K562 (cell line): ENCODE results near the gene P2RY14. TPM values are rescaled to one million over a fixed set of nuclear protein-coding genes. Genes with fewer than 3 reads are reported as not detected.

Source experiments
- ATAC-seq: fragments of 200-7000 bp; cut with Tn5 transposase; 3 replicates; pipeline ENCODE4 v1.9.1; 2020; ENCODE audit warnings: moderate library complexity
- BruUV-seq: library from RNA; stranded (reverse); fragments of 400-500 nt; replicated peaks from 2 replicates; lab custom pipeline; 2021; lab: Mats Ljungman, UMichigan
- CTCF ChIA-PET: fragments of 300-600 bp; formaldehyde crosslinking; extraction: SDS; loops from one replicate; lab custom pipeline; 2021; ENCODE audit warnings: low intra/inter-chr PET ratio; lab: Yijun Ruan, JAX
- POLR2A ChIA-PET: fragments of 300-600, 350-650 bp; sonication (Branson Sonifier 250); formaldehyde crosslinking; extraction: SDS; loops from one replicate; lab custom pipeline; 2021; ENCODE audit warnings: antibody characterized with exemption, inconsistent platforms; lab: Yijun Ruan, JAX
- DNase-seq, 4 experiments: peaks; one replicate each; pipeline versions ENCODE4 v3.0.0 to v3.0.0-alpha.2; 2011 to 2018; ENCODE audit warnings: low spot score in 3 of 4, mixed read lengths in 3 of 4; ENCODE audit errors: extremely low read depth in 1 of 4
- FAIRE-seq: peaks from 2 replicates; lab custom pipeline; 2011; peaks lifted over from hg19 to GRCh38; lab: Jason Lieb, UNC
- H2AFZ ChIP-seq: 2 replicates; pipeline ENCODE4 v1.6.0; 2011; ENCODE audit warnings: low read depth, low read length, control low read depth, inconsistent platforms
- H3K27ac ChIP-seq: fragments of 200-600 bp; 3 replicates; pipeline ENCODE4 v1.8.0; 2011; ENCODE audit warnings: low read depth, mild to moderate bottlenecking, control low read depth, inconsistent platforms, low read length, moderate library complexity, mixed read lengths; ENCODE audit errors: extremely low read depth
- H3K27me3 ChIP-seq, 2 experiments: fragments of 300-600 bp in 1 of 2; 2 replicates in 1 of 2; 3 replicates in 1 of 2; pipeline versions ENCODE4 v1.6.0 to v1.8.0; 2011; ENCODE audit warnings: inconsistent platforms in 2 of 2, low read length in 2 of 2, mild to moderate bottlenecking in 1 of 2, mixed read lengths in 1 of 2, moderate library complexity in 1 of 2; ENCODE audit not compliant: control insufficient read depth in 2 of 2, insufficient read depth in 2 of 2
- H3K36me3 ChIP-seq: fragments of 300-600 bp; 3 replicates; pipeline ENCODE4 v1.8.0; 2011; ENCODE audit warnings: mild to moderate bottlenecking, low read length, inconsistent platforms; ENCODE audit not compliant: control insufficient read depth, insufficient read depth
- H3K4me1 ChIP-seq, 2 experiments: fragments of 200-600 bp in 1 of 2; replicated peaks in 1 of 2; 2 replicates in 1 of 2; 3 replicates in 1 of 2; pipeline versions ENCODE4 v1.5.1 to v1.8.0; 2011; ENCODE audit warnings: inconsistent platforms in 2 of 2, low read length in 2 of 2, mild to moderate bottlenecking in 1 of 2, mixed read lengths in 1 of 2, moderate library complexity in 1 of 2; ENCODE audit not compliant: control insufficient read depth in 2 of 2, insufficient read depth in 2 of 2
- H3K4me2 ChIP-seq: 2 replicates; pipeline ENCODE4 v1.6.1; 2011; ENCODE audit warnings: low read length, control low read depth, inconsistent platforms, mixed read lengths; ENCODE audit not compliant: insufficient read depth
- H3K4me3 ChIP-seq: fragments of 200-600 bp; sonication (generic), shearing (Covaris generic); 2 replicates; pipeline ENCODE4 v1.5.1; 2016; ENCODE audit warnings: control low read depth, inconsistent platforms
- H3K79me2 ChIP-seq: fragments of 200-600 bp; 3 replicates; pipeline ENCODE4 v1.8.0; 2011; ENCODE audit warnings: low read length, inconsistent platforms; ENCODE audit not compliant: control insufficient read depth, insufficient read depth
- H3K9ac ChIP-seq, 2 experiments: 2 replicates each; pipeline versions ENCODE4 v1.6.0 to v1.6.1; 2011; ENCODE audit warnings: low read depth in 2 of 2, low read length in 2 of 2, control low read depth in 1 of 2, inconsistent platforms in 1 of 2, mild to moderate bottlenecking in 1 of 2, mixed read lengths in 1 of 2; ENCODE audit not compliant: insufficient read depth in 1 of 2
- H3K9me1 ChIP-seq: one replicate; pipeline ENCODE4 v1.6.0; 2011; ENCODE audit warnings: inconsistent platforms, mild to moderate bottlenecking, low read length, moderate library complexity; ENCODE audit not compliant: control insufficient read depth, insufficient read depth
- H3K9me3 ChIP-seq: replicated peaks from 2 replicates; pipeline ENCODE4 v1.5.1; 2011; ENCODE audit warnings: low read depth, low read length, inconsistent platforms; ENCODE audit not compliant: control insufficient read depth, insufficient read depth
- H4K20me1 ChIP-seq: replicated peaks from 2 replicates; pipeline ENCODE4 v1.6.1; 2011; ENCODE audit warnings: low read length, inconsistent platforms, mixed read lengths; ENCODE audit not compliant: control insufficient read depth, insufficient read depth
- CTBP1 ChIP-seq: fragments of 450-650 bp; IDR thresholded peaks from 2 replicates; pipeline ENCODE4 v1.6.1; 2016; ENCODE audit warnings: borderline replicate concordance
- ETV5 ChIP-seq: sonication (generic); formaldehyde crosslinking; IDR thresholded peaks from 2 replicates; pipeline ENCODE4 v1.4.0; 2020; ENCODE audit warnings: low read depth, mild to moderate bottlenecking, missing genetic modification reagents
- PRMT5 ChIP-seq: sonication (generic); formaldehyde crosslinking; IDR thresholded peaks from 2 replicates; pipeline ENCODE4 v1.5.0; 2020; ENCODE audit warnings: missing genetic modification reagents
- RB1 ChIP-seq: fragments of 450-650 bp; IDR thresholded peaks from 2 replicates; pipeline ENCODE4 v1.6.1; 2017; ENCODE audit warnings: low read depth, mild to moderate bottlenecking
- RBM14 ChIP-seq: fragments of 200-400 bp; formaldehyde crosslinking; IDR thresholded peaks from 2 replicates; pipeline ENCODE4 v1.6.1; 2018; ENCODE audit warnings: low read depth, mild to moderate bottlenecking, low read length, moderate library complexity, borderline replicate concordance; ENCODE audit not compliant: insufficient read depth
- TAF7 ChIP-seq: fragments of 450-650 bp; IDR thresholded peaks from 2 replicates; pipeline ENCODE4 v1.6.1; 2016; ENCODE audit warnings: missing genetic modification characterization, missing compliant biosample characterization
- XRCC4 ChIP-seq: IDR thresholded peaks from one replicate; pipeline ENCODE4 v1.6.1; 2011; ENCODE audit not compliant: insufficient read depth, insufficient read length; ENCODE audit errors: extremely low read depth
- ZFP1 ChIP-seq: fragments of 450-650 bp; formaldehyde crosslinking; IDR thresholded peaks from 2 replicates; pipeline ENCODE4 v1.4.0; 2020; ENCODE audit warnings: mild to moderate bottlenecking, mixed read lengths
- WGBS: fragments of 100-300 bp; shearing (Covaris generic); methylation state at CpG from one replicate; pipeline ENCODE4 v1.1.6; 2016; ENCODE audit warnings: low coverage, mixed read lengths; ENCODE audit not compliant: insufficient coverage; ENCODE audit errors: missing lambda C conversion rate; 5-methylcytosine and 5-hydroxymethylcytosine counted together
- in situ Hi-C: fragments of 300-500 bp; cut with MboI; formaldehyde crosslinking; loops from 4 replicates; pipeline ENCODE4 v1.15.0; 2018; ENCODE audit warnings: inconsistent platforms, mixed read lengths
- intact Hi-C: fragments of 100-400 bp; cut with micrococcal nuclease; formaldehyde crosslinking; loops from 2 replicates; pipeline ENCODE4 v1.14.2; 2022
- polyA plus RNA-seq, 8 experiments: library from polyadenylated mRNA; depleted of rRNA in 4 of 8; stranded (reverse) in 5 of 8; unstranded in 3 of 8; fragments of >200 nt; fragmentation: Nextera tagmentation in 2 of 8; fragmentation: Illumina TruSeq in 1 of 8; extraction: Ambion mirVana in 2 of 8; extraction: Trizol in 1 of 8; gene quantifications; 2 replicates each; pipeline versions ENCODE4 v1.2.1 to v1.2.3, GENCODE V29; 2011 to 2014; ENCODE audit warnings: inconsistent platforms in 1 of 8, missing spikeins in 1 of 8
- total RNA-seq, 7 experiments: library from RNA; depleted of rRNA in 6 of 7; stranded (reverse); fragments of >200 nt in 6 of 7; fragmentation: Illumina TruSeq in 2 of 7; extraction: Trizol in 2 of 7; gene quantifications; 2 replicates each; pipeline versions ENCODE4 v1.2.1 to v1.2.3, GENCODE V29; 2011 to 2021; ENCODE audit warnings: low replicate concordance in 1 of 7
- TF ChIP-seq, protein P1 (sequence below): sonication (generic); formaldehyde crosslinking; IDR thresholded peaks from 2 replicates; pipeline ENCODE4 v1.8.1; 2023; ENCODE audit warnings: mild to moderate bottlenecking, missing genetic modification reagents
- TF ChIP-seq, protein P2 (sequence below): sonication (generic); formaldehyde crosslinking; IDR thresholded peaks from 2 replicates; pipeline ENCODE4 v1.8.0; 2022; ENCODE audit warnings: missing genetic modification reagents, mild to moderate bottlenecking, moderate library complexity, borderline replicate concordance
- TF ChIP-seq, protein P3 (sequence below): sonication (generic); IDR thresholded peaks from 2 replicates; pipeline ENCODE4 v1.6.1; 2016
- TF ChIP-seq, protein P4 (sequence below): fragments of 450-650 bp; IDR thresholded peaks from 2 replicates; pipeline ENCODE4 v1.7.1; 2018; ENCODE audit warnings: mild to moderate bottlenecking, low read depth; ENCODE audit not compliant: partially characterized antibody

The P2RY14 gene
- total and polyA plus RNA-seq, 9 of the 15 experiments (the other 6 are each of a cell fraction or from before 2014, with no cell fraction given) = not detected

DNA sequence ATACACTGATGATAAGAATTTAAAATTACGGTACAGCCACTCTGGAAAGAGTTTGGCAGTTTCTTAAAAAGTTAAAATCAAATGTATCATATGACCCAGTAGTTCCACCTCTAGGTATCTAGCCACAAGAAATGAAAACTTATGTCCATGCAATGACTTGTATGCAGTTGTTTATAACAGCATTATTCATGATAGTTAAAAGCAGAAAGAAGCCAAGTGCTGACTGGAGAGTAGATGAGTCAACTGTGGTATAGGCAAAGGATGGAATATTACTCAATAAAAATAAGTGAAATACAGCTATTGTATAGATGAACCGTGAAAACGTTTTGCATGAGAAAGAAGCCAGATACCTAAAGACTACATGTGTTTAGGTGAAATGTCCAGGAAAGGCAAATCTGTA, 23.4 kb upstream of the P2RY14 start:
- Histone ChIP-seq H3K4me2 (no peak overlapping the region), H3K27me3 (peaks cover 3 to 9% of the 10 kb centered on the region in 2 experiments; a peak in 3 of 5 replicates), H3K4me1 (no peaks in the 10 kb centered on the region), H2AFZ (no peak overlapping the region), H3K79me2 (no peaks in the 10 kb centered on the region), H3K4me3 (no peak overlapping the region), H3K36me3 (no peaks in the 10 kb centered on the region), H4K20me1 (no peaks in the 10 kb centered on the region; the same call in 1 of the 2 replicates), H3K9ac (no peak overlapping the region), H3K9me1 (peaks cover 3% of the 10 kb centered on the region), H3K9me3 (no peaks in the 10 kb centered on the region), H3K27ac (no peak overlapping the region)
- intact Hi-C loops = no loop called here
- in situ Hi-C loops = no loop called here
- ChIA-PET CTCF (no interaction called here), POLR2A (no interaction called here)
- ATAC-seq (no peak), DNase-seq (no peak), FAIRE-seq (no peak)
- no peak for TF ChIP-seq PRMT5 (CRISPR knock-in tag)
- TF ChIP-seq, protein P1, sequence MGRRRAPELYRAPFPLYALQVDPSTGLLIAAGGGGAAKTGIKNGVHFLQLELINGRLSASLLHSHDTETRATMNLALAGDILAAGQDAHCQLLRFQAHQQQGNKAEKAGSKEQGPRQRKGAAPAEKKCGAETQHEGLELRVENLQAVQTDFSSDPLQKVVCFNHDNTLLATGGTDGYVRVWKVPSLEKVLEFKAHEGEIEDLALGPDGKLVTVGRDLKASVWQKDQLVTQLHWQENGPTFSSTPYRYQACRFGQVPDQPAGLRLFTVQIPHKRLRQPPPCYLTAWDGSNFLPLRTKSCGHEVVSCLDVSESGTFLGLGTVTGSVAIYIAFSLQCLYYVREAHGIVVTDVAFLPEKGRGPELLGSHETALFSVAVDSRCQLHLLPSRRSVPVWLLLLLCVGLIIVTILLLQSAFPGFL (CRISPR knock-in tag) = no peak
- TF ChIP-seq CTBP1 = no peak
- TF ChIP-seq, protein P2, sequence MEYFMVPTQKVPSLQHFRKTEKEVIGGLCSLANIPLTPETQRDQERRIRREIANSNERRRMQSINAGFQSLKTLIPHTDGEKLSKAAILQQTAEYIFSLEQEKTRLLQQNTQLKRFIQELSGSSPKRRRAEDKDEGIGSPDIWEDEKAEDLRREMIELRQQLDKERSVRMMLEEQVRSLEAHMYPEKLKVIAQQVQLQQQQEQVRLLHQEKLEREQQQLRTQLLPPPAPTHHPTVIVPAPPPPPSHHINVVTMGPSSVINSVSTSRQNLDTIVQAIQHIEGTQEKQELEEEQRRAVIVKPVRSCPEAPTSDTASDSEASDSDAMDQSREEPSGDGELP (CRISPR knock-in tag) = no peak
- TF ChIP-seq, protein P3, sequence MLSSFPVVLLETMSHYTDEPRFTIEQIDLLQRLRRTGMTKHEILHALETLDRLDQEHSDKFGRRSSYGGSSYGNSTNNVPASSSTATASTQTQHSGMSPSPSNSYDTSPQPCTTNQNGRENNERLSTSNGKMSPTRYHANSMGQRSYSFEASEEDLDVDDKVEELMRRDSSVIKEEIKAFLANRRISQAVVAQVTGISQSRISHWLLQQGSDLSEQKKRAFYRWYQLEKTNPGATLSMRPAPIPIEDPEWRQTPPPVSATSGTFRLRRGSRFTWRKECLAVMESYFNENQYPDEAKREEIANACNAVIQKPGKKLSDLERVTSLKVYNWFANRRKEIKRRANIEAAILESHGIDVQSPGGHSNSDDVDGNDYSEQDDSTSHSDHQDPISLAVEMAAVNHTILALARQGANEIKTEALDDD = no peak
- TF ChIP-seq RB1 = no peak
- TF ChIP-seq ETV5 (CRISPR knock-in tag) = no peak
- TF ChIP-seq XRCC4 = no peak
- TF ChIP-seq ZFP1 = no peak
- TF ChIP-seq, protein P4, sequence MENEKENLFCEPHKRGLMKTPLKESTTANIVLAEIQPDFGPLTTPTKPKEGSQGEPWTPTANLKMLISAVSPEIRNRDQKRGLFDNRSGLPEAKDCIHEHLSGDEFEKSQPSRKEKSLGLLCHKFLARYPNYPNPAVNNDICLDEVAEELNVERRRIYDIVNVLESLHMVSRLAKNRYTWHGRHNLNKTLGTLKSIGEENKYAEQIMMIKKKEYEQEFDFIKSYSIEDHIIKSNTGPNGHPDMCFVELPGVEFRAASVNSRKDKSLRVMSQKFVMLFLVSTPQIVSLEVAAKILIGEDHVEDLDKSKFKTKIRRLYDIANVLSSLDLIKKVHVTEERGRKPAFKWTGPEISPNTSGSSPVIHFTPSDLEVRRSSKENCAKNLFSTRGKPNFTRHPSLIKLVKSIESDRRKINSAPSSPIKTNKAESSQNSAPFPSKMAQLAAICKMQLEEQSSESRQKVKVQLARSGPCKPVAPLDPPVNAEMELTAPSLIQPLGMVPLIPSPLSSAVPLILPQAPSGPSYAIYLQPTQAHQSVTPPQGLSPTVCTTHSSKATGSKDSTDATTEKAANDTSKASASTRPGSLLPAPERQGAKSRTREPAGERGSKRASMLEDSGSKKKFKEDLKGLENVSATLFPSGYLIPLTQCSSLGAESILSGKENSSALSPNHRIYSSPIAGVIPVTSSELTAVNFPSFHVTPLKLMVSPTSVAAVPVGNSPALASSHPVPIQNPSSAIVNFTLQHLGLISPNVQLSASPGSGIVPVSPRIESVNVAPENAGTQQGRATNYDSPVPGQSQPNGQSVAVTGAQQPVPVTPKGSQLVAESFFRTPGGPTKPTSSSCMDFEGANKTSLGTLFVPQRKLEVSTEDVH = no peak
- no peak for TF ChIP-seq RBM14
- no peak for TF ChIP-seq TAF7
- WGBS = 3% methylated on average over 3 of the region's 3 CpGs
- BruUV-seq = no TSS peak
